Fibroblast of gingiva (primary cell): ENCODE measurements around the gene NTSR2.
A peak's percentile ranks its signal among the peaks of the same experiment; 100 is the strongest.

ENCODE experiments used
- DNase-seq: peaks from one replicate; pipeline ENCODE4 v3.0.0-alpha.2; 2011; ENCODE audit warnings: low read depth

Gene NTSR2, protein sequence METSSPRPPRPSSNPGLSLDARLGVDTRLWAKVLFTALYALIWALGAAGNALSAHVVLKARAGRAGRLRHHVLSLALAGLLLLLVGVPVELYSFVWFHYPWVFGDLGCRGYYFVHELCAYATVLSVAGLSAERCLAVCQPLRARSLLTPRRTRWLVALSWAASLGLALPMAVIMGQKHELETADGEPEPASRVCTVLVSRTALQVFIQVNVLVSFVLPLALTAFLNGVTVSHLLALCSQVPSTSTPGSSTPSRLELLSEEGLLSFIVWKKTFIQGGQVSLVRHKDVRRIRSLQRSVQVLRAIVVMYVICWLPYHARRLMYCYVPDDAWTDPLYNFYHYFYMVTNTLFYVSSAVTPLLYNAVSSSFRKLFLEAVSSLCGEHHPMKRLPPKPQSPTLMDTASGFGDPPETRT

DNA sequence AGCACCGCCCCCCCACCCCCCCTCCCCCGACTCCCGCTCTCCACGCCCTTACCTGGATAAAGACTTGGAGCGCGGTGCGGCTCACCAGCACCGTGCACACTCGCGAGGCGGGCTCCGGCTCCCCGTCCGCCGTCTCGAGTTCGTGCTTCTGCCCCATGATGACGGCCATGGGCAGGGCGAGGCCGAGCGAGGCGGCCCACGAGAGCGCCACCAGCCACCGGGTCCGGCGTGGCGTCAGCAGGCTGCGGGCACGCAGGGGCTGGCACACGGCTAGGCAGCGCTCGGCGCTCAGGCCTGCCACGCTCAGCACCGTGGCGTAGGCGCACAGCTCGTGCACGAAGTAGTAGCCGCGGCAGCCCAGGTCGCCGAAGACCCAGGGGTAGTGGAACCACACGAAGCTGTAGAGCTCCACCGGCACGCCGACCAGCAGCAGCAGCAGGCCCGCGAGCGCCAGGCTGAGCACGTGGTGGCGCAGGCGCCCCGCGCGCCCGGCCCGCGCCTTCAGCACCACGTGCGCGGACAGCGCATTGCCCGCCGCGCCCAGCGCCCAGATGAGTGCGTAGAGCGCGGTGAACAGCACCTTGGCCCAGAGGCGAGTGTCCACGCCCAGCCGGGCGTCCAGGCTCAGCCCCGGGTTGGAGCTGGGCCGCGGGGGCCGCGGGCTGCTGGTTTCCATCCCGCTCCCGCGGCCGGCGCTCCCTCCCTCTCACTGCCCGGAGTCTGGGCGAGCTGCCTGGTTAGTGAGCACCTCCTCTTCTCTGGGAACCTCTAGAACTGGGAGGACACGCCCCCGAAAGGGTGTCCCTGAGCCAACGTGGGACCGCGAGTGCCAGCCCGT lies at the start of gene NTSR2:
Gene NTSR2 (minus strand): TSS at position 742 of the 838 bp plus-strand sequence. CDS start 66 bp downstream, at position 676.
- DNase-seq = peak; percentile 39

DNA sequence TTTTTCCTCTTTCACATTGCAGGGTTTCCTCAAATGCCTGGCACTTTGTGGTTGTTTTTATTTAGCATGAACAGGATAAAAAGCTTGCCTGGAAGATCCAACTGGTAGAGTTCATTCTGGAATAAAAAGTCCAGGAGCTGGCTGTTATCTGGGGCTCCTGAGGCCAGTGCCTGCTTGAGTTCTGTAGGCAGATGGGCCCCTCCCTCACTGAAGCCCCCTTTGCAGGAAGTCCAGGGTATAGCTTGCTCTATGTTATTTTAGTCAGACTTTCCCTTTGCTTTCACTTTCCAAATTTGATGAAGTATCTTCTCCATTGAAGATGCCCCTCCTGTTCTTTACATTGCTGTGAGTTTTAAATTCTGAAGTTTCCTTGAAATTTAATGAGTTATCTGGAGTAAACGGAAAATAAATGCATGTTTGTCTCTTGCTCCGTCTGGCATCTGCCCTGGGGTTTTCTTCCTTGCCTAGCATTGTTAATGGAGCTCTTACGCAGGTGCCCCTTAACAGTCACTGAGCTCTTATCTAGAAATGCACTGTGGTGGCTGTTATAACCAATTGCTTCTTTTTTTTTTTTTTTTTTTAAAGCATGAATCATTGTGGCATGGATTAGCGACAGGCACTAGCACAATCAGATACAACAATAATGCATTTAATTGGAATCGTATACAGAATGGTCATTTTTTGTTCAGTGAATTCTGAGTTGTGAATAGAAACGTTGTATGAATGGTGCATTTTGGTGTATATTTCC lies 49.4 kb upstream of the NTSR2 start:
- no peak for DNase-seq

DNA sequence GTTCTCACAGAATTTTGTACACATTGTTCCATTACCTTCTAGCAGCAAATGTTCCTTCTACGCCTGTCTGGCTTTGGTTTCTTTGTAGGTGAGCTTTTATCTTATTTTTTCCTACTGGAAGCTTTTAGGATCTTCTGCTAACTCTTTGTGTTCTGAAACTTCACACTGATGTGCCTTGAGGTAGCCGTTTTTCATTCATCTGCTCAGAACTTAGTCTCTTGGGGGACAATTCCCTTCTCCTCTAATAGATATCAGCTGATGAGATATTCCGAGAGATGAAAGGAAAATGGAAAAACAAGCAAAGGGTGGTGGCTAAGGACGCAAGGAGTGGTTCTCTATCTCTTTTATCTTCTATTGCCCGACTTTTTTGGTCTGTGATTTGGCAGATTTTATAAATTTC lies 48.6 kb upstream of the NTSR2 start:
- DNase-seq = no peak

DNA sequence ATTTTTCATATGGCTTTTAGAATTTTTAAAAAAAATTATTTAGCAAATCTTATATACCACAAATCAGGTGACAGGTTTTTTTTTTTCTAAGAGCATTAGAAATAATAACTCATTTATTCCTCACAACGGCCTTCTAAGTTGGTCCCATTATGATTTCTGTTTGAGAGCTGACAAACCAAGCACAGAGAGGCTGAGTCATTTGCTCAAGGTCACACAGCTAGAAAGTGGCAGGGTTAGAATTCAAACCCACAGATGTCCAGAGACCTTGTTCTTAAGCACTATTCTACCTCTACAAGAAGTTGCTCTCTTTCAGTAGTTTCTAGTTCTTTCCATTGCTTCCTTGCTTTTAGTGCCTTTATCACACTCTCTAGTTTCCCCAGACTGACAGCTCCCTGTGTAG lies 47.6 kb upstream of the NTSR2 start:
- DNase-seq = no peak

DNA sequence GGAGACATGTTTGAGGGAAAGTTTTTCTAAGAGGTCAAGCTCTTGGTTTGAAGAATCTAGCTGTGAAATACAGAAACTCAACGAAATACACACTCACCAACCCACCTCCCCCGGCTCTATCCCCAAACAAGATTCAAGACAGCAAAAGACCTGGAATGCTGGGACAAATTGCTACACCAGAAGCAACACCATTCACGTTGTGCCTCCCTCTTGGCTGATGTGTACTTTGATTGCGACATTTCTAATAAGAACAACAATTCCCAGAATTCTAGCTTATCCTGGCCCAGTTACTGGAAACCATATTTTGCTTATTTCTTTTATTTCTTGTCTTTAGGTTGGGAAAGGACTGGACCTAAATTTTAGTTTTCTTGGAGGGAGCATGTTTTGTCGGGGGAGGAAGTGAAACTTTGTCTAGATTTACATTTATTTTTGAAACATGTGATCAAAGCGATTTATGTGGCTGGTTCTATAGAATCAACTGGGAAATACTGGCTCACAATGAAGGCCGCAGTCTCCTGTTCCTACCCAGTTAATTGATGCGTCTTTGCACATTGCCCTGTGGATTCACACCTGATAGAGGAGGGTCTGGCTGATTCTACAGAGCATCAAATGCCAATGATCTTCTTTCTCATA lies 46.8 kb upstream of the NTSR2 start:
- DNase-seq = peak; percentile 79

DNA sequence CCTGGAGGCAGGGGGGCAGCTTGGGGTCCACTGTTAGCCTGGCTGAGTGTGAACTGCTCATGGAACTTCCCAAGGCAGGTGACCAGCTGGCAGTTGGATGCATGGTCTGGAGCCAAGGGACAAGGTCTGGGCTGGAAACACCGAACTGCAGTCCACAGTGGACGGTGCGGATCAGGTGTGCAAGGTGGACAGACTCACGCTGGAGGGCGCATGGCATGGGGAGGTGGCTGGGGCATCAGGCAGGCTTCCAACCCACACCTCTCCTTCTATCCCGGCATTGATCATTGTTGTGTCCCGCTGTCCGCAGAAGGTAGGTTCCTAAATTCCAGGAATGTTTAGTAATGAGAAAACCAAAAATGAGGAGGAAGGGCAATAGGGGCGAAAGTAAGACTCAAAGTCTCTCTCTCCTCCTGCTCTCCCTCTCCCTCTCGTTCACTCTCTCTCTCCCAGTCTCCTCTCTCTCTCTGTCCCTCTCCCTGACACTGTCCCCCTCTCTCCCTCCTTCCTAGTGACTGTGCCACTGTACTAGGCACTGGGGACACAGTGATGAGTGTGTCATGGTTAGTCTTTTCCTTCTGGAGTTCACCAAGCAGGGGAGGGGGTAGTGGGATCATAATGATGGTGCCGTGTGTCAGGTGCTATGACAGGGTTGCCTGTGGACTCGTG lies 46.1 kb upstream of the NTSR2 start:
- no peak for DNase-seq

DNA sequence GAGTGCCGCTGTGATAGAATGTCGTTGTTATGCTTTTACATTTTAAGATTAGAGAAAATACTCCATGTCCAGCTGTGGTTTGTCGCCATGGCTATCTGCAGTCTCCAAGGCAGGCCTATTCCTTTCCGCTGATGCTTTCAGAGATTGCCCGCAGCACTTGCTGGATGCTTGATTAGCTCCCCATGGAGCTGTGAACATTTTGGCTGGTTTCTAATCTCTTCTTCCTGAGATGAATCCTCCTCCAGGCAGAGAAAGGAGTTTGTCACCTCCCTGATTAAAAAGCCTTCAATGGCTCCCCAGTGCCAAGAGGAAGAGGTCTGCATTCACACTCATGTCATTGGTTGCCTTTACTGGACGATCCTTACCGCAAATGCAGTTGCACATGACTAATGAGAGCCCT lies 43.8 kb upstream of the NTSR2 start:
- no peak for DNase-seq

DNA sequence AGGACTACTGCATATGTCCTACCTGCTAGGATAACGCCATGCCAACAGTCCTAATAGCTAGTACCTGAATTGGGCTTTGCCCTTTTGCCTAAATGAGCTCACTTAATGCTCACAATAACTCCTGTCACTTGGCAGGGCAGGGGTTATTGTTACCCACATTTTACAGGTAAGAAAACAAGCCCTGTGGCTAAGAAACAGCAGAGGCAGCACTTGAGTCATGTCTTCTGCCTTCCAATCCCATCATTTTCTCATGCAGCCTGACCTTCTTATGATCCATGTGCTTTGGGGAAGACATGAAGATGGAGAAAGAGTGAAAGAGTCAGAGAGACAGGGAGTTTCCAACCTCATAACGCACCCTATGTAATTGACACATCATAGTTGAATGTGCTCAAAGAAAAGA lies 42.9 kb upstream of the NTSR2 start:
- DNase-seq = no peak

DNA sequence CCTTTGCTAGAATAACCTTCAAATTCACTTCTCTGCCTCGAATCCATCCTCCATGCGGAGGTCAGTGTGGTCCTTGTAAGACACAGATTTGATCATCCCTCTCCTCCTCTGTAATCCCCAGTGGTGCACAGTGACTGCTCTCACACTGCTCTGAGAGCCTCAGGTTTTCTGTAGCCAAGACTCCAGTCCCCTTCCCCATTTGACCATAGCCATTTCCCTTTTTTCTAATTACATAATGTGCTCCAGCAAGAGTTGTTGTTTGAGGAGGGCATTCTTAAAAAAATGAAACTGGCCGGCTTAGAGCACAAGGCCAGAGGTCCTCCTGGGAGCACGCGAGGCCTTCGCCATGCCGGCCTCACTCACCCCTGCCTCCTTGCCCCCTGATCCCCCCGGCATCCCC lies 41.8 kb upstream of the NTSR2 start:
- DNase-seq = no peak

DNA sequence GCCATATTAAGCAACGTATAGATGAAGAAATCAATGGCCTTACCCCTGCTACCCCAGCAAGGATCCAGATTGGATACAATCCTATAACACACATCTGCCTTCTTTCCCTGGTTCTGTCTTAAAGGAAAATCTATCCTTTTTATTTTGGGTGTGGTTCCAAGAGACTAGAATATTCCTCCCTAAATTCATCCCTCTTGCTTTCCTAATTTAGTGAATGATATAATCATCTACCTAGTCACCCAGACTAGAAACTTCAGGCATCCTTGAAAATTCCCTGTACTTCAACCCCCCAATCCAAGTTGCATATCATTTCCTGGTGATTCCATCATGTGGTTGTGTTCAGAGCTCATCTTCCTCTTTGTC lies 41.3 kb upstream of the NTSR2 start:
- DNase-seq = no peak

DNA sequence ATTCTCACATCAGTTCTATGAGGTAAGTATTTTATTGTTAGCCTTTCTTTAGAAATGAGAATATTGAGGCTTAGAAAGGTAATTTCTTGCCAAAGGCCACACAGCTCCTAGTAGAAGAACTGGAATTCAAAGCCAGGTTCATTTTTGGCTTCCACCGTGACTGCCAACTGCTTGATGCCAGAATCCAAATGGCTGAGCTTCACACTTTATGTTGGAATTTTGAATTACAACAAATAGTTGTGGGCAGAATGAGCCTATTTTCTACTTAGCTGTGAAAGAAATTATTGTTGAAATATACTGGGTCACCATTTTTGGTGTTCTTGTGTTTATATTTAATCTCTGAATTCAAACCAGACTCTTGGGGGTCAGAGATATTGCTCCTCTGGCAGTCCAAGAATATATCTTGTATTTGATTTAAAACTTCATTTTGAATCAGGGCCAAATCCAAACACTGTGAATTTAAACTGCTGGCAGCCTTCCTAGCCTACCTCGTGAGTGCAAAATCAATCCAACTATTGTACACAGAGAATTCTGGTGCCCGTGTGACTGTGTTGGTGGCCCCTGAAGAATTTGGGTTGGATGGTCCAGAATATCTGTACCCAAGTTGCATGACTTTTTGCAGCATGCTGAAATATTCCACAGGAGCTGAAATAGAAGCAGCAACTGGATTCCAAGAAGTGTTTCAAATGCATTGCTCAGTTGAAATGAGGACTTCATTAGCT lies 40.8 kb upstream of the NTSR2 start:
- peak; percentile 77 for DNase-seq

DNA sequence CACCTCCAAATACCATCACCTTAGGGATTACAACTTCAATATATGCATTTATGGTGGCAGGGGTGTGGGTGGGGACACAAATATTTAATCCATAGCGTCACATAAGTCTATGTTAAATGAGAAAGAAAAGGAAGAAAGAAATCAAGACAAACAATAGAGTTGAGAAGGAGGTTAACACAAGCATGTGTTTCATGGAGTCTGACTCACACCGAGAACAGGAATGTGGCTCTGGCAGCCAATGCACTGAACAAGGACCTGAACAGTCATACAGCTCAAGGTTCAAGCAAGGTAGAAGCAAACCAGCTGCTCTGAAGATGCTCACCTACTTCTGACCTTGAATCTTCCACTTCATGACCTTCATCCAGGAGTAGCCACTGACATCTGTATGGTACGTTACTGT lies 40.2 kb upstream of the NTSR2 start:
- DNase-seq = peak; percentile 58

DNA sequence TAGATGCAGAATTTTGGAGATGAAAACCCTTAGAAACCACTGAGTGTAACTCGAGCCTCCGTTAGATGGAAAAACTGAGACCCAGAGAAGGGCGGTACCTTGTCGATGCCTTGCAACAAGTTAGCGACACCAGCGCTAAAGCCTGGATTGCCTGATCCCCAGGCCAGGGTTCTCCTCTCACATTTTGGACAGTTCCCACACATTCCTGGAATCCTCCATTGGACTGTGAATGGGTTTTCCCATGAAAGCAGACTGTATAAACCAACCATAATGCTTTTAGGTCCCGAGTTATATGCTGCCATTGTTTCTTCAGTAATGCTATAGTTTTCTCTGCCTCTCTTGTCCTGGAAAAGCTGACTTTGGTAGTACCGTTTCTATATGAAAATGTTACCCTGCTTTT lies 39.3 kb upstream of the NTSR2 start:
- no peak for DNase-seq

DNA sequence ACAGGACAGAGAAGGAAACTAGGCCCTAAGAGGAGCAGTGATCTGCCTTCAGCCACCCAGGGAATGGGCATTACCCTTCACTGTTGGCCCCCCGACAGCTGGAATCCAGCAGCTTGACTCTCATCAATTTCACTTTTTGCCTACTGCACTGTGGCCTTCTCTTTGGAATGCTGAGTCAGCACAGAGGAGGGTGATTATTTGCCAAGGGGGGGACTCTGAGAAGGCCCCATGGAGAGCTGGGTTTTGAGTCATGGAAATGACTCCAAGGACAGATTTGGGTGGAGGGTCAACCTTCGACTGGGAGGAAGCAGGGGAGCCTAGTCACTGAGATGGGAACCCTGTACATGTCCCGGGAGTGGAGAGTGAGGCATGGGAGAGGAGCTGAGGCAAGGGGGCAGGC lies 38.1 kb upstream of the NTSR2 start:
- DNase-seq = peak; percentile 56

DNA sequence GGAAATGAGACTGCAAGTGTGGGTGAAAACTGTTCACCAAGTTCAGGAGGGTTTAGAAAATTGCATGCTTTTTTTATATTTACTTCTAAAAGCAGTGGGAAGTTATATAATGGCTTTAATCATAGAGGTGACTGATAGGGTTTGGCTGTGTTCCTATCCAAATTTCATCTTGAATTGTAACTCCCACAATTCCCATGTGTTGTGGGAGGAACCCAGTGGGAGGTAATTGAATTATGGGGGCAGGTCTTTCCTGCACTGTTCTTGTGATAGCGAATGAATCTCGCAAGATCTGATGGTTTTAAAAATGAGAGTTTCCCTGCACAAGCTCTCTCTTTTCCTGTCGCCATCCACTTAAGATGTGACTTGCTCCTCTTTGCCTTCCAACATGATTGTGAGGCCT lies 35.7 kb upstream of the NTSR2 start:
- DNase-seq = no peak

DNA sequence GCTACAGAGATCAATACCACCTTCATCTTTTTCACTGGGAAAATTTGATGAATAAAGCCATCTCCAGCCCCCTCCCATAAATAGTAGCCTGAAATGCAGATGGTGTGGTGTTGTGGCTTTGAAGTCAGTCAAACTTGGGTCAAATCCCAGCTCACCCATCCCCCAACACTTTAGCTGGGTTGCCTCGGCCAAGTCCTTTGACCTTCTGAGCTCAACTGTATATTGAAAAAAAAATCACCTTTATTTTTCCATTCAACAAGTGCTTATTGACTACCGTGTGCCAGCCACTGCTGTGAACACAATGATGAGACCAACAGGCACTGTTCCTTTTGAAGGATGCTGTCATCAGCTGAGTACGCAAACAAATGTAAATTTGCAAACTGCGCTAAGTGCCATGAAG lies 35.1 kb upstream of the NTSR2 start:
- no peak for DNase-seq

DNA sequence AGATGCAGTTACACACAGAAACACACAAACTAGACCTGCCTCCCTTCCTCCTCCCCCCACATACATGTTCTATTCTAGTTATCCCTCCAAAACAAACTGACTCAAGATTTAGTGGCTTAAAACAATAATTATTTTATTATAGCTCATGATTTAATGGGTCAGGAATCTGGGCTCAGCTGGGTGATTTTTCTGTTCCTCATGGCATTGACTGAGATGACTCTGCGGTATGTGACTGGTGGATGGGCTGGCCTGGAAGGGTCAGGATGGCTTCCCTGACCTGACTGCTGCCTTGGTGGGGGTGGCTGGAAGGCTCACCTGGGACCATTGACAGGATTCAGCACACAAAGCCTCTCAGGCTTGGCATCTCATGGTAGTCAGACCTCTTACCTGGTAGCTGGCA lies 33.7 kb upstream of the NTSR2 start:
- DNase-seq = no peak

DNA sequence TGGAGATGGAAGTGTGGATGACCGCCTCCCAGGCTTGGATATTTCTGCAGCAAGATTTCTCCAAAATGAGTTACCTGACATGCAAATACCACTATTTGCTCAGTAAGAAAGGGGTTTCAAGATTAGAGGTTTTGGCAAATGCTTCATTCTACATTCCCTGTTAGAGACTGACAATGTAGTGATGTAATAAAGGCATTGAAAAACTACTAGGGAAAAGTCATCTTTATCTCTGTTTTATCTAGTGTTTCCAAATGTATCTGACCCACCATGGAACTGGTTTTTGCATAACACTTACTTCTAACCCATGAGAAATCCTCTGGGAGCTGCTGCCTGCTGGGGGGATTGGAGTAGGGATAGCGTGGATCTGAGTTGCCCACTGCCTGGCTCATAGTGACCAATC lies 33.0 kb upstream of the NTSR2 start:
- DNase-seq = no peak

DNA sequence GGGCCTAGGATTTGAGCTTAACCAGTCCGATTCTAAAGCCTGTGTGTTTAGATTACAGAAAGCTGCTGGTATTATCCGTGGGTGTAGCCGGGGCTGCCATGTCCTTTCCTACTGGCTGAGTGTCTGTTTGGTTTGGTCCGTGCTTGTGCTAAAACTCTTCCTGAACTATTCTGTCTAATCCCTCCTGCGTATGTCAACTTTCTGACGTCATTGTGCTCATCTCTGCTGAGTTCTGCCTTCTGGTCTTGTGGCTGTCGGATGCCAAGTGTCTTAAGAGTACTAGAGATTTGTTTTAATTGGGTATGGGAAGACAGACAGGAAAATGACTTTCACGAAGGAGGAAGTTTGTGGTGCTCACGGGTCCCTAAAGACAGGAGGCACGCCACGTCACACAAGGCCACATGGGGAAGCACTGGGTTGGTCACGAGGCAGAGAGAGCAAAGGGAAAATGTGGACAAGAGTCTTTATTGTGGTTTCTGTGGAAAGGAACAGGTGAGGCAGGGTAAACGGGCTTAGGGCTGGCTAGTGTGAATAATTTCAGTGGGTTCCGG lies 31.8 kb upstream of the NTSR2 start:
- no peak for DNase-seq

DNA sequence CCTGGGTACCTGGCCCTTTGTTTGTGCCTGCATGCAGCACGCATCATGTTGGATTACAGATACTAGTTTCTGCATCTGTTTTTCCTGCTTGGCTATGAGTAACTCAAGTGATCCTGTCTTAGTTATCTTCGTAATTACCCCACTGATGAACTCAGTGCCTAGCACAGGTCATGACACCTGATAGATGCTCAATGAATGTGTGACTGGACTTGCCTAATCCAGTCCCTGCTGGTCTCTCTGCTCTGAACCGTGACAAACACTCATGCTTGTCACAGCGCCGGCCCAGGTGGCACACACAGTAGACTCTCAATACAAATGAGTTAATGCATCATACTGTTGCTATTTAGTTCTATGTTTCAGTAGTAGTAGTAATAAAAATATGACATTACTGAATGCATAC lies 31.2 kb upstream of the NTSR2 start:
- no peak for DNase-seq
